Dedifferentiated amniotic fluid mesenchymal stem cell (primary cell): ENCODE measurements around the gene PHAF1.

Experiments used
- DNase-seq: peaks from one replicate; pipeline ENCODE4 v3.0.0-alpha.2; 2016; ENCODE audit errors: extremely low spot score

PHAF1 gene

DNA sequence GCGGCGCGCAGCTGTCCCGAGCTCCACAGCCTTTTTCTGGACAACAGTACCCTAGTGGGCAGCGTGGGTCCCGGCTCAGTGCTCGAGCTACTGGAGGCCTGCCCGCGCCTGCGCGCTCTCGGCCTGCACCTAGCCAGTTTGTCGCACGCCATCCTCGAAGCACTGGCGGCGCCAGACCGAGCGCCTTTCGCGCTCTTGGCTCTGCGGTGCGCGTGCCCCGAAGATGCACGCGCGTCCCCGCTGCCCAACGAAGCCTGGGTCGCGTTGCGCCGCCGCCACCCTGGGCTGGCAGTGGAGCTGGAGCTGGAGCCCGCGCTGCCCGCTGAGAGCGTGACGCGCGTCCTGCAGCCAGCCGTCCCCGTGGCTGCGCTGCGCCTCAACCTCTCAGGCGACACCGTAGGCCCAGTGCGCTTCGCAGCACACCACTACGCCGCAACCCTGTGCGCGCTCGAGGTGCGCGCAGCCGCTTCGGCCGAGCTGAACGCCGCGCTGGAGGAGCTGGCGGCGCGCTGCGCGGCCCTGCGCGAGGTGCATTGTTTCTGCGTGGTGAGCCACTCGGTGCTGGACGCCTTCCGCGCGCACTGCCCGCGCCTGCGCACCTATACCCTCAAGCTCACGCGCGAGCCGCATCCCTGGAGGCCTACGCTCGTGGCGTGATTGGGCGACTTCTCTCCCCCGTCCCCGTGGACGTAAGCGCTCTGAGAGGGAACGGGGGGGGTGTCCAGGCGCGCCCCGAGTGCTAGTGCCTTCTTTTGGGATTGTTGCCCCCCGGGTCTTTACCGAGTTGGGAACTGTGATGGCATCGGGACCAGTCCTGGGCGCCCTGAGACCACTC is 53.6 kb downstream of the PHAF1 start:
- DNase-seq, result no peak

GRCh38 chr16:67163999-67164558 is 54.3 kb downstream of the PHAF1 start:
- DNase-seq, result no peak

- DNase-seq, result no peak
Measured at GRCh38 chr16:67164599-67165061, 54.9 kb downstream of the PHAF1 start, which contains the start of gene HSF4. Gene HSF4 (plus strand): TSS chr16:67164745. CDS start chr16:67164812, 67 bp downstream.

DNA sequence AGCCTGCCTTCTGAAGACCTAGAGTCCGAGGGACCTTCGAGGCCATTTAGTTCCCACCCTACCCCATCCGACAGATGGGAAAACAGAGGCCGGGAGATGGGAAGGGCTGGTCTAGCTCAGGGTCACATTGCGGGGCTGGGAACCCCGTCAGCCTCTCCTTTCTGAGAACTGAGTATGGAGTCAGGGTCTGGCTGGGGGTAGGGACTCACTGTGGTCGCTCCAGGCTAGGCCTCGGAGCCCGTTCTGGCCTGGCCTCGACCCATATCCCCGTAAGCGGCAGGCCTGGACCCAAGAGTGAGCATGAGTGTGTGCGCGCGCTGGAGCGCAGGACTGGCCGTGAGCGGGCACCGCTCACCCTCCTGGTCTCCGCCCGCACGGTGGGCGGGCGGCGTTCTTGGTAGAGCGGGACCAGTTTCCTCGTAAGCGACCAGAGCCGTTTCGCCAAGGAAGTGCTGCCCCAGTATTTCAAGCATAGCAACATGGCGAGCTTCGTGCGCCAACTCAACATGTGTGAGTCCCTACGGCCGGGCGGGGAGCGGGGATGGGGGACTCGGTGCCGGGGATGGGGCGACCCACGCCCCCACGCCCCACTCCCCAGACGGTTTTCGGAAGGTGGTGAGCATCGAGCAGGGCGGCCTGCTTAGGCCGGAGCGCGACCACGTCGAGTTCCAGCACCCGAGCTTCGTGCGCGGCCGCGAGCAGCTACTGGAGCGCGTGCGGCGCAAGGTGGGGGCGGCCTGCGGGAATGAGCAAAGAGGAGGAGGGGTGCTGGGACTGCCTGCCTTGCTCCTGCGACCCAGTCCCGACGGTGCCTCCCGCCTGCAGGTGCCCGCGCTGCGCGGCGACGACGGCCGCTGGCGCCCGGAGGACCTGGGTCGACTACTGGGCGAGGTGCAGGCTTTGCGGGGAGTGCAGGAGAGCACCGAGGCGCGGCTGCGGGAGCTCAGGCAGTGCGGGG is 55.7 kb downstream of the PHAF1 start:
- no peak for DNase-seq

- no peak for DNase-seq
Measured at GRCh38 chr16:67166110-67166547, 56.4 kb downstream of the PHAF1 start.

- DNase-seq, result no peak
Measured at GRCh38 chr16:67166598-67167168, 56.9 kb downstream of the PHAF1 start.

- DNase-seq, result no peak
Measured at GRCh38 chr16:67167588-67167987, 57.8 kb downstream of the PHAF1 start.

DNA sequence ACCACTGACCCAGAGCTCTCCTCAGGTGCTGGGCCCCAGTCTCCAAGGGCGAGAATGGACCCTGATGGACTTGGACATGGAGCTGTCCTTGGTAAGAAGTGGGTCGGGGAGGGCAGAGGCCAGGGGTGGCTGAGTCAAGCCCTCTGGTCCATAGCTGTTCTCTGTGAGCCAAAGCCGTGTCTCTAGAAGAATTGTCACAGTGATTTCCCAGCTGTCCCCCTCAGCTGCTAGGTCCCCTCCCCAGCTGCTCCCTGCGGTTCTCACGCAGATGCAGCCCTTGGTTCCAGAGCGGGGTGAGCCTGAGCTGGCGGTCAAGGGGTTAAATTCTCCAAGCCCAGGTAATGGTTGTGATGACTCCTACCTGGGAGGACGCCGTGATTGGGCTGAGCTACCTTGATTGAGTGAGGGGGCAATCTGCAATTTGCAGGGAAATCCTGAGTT is 59.3 kb downstream of the PHAF1 start:
- no peak for DNase-seq

- no peak for DNase-seq
Measured at GRCh38 chr16:67169642-67170167, 60.0 kb downstream of the PHAF1 start.

DNA sequence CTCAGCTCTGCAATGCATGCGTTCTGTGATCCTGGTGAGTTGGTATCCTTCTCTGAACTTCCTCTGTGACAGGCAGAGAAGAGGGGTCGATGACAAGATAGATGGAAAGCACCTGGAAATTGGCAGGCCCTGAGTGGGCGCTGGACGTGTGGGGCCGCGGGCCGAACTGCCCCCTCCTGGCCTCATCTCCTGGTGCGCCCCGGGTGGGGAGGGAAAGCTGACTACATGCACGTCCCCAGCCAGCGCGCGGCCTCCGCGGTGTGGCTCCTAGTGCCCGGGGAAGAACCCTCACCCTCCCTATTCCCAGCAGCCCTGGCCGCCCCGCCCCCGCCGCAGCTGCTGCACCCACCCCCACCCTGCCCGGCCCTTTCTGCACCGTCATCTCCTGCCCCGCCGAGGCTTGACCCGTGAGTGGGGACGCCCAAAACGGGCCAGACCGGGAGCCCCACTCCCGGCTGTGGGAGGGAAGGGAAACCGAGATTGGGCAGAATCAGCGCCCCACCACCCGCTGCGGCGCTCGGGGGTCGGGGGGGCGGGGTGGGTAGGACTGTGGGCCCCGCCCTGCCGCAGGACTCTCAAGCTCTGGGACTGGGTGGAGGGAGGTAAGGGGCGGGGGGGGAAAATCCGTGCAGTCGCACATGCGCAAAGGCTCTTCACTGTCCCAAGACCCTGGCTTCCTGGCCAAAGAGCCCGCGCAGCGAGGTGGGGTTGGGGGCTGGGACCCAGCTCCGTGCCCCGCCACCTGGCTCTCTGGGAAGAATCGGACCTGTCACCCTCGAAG is 60.6 kb downstream of the PHAF1 start, which contains the start of gene NOL3:
Gene NOL3 (plus strand): TSS at position 371 of the 781 bp plus-strand sequence.
- peak; percentile 75 for DNase-seq

GRCh38 chr16:67170949-67171649 is 61.4 kb downstream of the PHAF1 start:
- DNase-seq, result no peak

DNA sequence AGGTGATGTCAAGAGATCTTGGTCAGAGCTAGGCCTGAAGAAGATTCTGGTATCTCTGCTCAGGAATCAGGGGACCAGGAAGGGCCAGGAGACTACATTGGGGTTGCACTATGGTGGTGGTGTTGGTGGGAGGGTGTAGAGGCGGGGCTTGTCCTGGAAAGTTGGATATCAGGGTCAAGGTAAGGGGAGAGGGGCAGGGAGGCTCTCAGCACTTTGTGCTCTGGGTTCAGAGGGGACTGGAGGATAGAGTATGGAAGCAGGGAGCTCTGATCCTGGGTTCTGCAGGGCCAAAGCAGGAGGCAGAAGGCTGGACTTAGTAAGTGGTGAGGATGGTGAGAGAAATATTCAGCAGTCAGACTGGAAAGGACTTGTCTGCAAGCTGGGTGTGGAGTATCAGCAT is 63.6 kb downstream of the PHAF1 start:
- no peak for DNase-seq

DNA sequence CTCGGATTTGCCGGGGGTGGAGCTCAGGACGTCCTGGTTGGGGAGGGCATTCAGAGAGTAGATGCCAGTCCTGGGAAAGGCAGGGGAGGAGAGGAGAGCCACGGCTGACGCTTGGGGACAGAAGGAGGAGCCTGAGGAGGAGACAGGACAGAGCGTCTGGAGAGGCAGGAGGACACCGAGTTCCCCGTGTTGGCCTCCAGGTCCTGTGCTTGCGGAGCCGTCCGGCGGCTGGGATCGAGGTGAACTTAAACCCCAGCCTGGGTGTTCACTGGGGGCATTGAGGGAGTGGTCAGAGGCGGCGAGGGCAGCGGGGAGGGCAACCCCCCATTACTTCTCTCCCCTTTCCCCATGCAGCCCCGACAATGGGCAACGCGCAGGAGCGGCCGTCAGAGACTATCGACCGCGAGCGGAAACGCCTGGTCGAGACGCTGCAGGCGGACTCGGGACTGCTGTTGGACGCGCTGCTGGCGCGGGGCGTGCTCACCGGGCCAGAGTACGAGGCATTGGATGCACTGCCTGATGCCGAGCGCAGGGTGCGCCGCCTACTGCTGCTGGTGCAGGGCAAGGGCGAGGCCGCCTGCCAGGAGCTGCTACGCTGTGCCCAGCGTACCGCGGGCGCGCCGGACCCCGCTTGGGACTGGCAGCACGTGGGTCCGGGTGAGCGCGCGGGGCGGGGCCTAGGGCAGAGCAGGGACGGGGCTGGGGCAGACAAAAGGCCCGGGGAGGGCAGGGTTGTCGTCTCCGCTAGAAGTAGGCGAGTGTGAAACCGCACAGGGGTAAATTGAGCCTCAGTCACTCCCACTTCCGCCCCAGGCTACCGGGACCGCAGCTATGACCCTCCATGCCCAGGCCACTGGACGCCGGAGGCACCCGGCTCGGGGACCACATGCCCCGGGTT is 64.3 kb downstream of the PHAF1 start:
- DNase-seq, result peak; percentile 76

DNA sequence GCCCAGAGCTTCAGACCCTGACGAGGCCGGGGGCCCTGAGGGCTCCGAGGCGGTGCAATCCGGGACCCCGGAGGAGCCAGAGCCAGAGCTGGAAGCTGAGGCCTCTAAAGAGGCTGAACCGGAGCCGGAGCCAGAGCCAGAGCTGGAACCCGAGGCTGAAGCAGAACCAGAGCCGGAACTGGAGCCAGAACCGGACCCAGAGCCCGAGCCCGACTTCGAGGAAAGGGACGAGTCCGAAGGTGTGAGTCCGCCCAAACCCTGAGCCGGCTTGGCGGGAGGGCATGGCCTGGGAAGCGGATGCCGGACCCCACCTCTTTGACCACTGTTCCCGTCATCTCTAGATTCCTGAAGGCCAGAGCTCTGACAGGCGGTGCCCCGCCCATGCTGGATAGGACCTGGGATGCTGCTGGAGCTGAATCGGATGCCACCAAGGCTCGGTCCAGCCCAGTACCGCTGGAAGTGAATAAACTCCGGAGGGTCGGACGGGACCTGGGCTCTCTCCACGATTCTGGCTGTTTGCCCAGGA is 65.0 kb downstream of the PHAF1 start:
- DNase-seq, result no peak

GRCh38 chr16:67176662-67177061 is 66.9 kb downstream of the PHAF1 start:
- DNase-seq, result no peak

DNA sequence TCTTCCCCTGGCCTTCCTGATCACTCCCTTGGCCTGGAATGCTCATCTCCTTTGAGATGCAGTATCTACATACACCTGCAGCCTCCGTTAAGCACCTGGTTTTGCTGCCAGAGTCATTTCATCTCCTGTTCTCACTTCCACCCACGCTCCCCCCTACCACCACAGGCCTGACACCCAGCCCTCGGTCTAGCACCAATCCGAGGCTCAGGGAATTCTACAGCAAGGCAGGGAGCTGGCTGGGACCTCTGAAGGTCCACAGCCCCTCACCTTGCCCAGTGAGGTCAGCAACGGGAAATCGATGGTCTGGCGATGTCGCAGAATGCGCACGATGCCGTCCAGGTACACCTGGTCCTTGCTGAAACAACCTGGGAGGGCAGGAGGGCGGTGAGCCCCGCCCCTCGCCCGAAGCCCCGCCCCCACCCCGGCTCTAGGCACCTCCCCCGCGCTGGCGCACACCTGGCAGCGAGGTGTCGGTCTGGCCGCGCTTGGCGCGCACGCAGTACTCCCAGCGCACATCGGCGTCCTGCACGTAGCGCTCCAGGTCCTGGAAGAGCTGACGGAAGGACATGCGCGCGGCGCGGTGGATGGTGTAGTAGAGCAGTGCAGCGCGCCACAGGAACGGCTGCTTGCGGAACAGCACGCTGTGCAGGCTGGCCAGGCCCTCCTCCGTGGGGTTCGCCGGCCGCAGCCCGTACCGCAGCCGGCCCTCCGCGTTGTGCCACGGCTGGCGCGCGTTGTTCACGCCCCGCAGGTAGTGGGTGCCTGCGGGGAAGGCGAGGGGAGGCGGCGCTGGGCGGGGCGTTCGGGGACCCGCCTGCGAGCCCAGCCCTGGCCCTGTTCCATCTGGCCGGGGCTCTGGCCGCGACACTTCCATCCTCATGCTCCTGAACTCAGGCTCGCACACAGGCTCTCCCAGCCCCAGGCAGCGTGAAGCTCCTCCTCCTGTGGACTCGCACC is 68.3 kb downstream of the PHAF1 start:
- DNase-seq, result no peak

GRCh38 chr16:67179421-67180080 is 69.8 kb downstream of the PHAF1 start:
- no peak for DNase-seq
